ELR (cell line): ENCODE data around the gene SLC25A1.

ENCODE experiments used
- DNase-seq: peaks from one replicate; pipeline ENCODE4 v3.0.0-alpha.2; 2015; ENCODE audit warnings: low read depth

The SLC25A1 gene

DNA sequence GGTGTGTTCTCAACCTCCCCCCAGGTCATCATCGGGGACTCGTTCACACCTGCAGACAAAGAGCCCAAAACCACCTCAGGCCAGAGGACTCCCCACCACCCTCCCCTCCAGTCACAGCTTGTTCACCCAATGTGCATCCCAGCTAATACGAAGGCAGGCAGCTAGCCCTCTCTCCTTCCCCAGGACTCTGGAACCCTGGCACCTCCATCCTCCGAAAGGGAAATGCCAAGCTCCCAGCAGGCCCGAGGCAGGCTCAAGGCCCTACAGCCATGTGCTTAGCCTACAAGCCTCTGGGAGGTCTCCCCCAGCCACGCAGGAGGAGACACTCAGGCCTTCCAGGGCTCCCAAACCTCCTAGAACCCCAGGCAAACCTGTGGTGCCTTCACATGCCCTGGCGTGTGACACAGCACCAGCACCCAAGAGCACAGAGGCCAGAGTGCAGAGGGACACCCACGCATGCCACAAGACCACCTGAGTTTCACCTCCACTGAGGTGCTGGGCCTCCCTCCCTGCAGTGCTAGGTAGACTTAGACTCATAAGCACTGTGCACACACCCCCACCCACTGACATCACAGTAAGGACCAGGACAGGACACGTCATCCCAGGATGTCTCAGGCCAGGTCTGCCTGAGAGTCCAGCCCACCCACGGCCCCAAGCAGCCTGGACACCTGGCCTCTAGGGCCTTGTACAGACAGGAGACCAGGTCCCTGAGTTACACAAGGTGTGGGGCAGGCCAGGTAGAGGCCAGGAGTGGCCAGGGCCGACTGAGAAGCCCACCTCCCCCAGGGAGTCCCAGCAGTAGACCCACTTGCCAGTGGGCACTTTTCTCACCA lies 40.9 kb downstream of the SLC25A1 start:
- DNase-seq, result no peak

DNA sequence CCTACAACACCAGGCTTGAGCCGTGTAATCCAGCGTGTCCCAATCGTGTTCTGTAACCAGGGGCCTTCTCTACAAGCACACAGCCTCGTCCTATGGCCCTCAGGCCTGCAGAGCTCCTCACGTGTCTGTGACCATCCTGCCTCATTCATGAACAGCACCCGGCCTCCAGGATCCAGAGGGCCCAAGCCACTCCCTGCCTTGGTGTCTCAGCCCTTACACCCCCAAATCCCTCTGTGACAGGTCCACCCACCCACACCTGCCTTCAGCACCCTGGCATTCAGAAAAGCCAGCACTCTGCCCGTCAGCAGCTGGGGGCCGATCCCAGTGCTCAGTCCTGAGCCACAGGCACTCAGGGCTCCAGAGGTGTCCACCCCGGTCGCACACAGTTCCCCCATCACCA lies 41.6 kb downstream of the SLC25A1 start:
- no peak for DNase-seq

DNA sequence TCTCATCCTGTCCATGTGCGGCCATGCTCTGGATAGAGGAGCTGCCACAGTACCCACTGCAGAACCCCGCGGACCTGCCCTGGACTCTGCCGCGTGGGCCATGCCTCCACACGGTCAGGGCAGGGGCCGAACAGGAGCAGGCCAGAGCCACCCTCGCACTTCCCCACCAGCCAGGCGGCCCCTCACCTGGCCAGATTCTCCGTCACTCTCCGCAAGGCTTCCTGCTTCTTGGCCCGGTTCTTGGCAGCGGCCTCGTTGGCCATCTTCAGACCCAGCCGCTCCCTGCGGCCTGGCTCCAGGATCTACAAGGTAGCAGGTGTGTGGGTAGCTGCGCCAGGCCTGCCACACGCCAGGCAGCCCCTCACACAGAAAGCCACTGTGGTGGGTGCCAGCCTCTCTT lies 43.7 kb downstream of the SLC25A1 start:
- no peak for DNase-seq

DNA sequence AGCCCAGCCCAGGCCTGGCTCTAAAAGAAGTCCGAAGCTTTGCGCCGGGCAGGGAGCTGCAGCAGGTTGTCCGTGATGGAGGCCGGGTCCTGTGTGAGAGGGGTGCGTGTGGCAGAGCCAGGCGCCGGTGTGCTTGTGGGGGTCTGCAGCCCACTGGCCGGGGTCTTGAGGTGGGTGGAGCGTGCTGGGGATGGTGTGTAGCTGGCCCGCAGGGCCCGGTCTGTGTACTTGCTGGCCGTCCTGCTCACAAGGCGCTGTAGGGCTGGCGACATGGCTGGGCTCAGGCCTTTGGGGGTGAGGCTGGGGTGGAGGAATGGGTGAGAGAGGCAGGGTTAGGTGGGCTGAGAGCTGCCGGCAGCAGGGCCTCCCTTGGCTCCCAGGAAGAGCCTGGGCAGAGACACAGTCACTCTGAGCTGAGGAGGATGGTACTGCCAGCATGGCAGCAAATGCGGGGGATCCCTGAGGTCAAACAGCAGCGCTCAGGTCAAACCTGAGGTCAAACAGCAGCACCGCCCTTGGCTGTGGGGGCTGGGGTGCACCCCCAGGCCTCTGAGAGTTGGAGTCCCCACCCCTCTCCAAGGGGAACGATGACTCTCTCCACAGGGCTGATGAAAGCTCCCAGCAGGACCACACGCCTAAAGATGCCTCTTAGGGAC lies 44.2 kb downstream of the SLC25A1 start:
- DNase-seq, result no peak

DNA sequence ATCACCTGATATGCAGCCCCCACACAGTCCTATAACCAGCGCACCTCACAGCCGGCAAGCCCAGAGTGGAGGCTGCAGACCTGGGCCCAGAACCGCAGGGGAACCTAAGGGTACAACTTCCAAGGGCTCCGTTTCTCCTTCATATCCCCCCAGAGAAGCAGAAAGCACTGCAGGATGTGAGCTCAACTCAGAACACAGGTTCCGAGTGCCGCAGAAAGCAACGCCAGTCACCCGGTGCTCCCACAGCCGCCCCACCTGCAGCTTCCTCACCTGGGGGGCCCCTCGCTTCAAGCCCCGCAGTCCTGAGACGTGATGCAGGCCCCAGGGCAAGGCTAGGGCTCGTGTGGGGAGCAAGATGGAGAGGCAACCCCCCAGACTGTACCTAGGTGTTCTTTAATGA lies 45.0 kb downstream of the SLC25A1 start:
- DNase-seq, result no peak

DNA sequence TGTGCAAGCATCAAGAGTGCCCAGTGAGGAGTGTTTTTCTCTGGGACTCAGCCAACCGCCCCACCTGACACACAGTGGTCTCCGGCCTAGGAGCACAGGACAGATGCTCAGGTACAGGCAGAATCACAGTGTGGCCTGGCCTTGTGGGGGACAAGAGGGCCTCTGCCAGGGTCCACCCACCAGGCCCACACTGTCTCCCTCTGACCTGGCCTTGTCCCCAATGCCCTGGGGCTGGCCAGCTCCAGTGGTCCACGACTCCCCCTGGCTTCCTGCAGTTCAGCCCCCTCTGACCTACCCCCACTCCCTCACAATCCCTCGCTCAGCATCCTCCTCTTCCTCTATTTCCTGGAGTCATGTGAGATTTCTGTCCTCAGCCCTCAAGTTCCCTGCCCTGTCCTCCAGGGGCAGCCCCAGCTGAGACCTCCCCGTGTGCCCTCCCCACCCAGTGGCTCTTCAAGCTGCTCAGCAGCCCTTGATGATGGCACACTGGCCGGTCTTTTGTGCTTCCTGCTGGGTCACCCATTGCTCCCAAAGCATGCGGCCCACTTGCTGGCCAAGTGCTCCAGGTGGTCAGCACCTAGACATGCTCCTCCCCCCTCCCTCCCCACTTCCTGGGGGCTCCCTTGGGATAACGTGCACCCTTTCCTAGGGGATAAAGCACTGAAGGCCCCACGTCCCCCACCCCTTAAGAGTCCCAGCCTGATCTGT lies 45.7 kb downstream of the SLC25A1 start:
- no peak for DNase-seq

DNA sequence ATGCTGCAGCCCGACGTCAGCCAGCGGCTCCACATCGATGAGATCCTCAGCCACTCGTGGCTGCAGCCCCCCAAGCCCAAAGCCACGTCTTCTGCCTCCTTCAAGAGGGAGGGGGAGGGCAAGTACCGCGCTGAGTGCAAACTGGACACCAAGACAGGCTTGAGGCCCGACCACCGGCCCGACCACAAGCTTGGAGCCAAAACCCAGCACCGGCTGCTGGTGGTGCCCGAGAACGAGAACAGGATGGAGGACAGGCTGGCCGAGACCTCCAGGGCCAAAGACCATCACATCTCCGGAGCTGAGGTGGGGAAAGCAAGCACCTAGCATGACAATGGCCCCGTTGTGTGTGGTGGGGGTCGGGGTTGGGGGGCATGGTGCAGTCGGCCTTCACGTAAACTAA lies 46.4 kb downstream of the SLC25A1 start:
- DNase-seq, result no peak

DNA sequence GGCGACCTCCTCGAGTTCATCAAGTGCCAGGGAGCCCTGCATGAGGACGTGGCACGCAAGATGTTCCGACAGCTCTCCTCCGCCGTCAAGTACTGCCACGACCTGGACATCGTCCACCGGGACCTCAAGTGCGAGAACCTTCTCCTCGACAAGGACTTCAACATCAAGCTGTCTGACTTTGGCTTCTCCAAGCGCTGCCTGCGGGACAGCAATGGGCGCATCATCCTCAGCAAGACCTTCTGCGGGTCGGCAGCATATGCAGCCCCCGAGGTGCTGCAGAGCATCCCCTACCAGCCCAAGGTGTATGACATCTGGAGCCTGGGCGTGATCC lies 46.9 kb downstream of the SLC25A1 start:
- DNase-seq, result no peak

DNA sequence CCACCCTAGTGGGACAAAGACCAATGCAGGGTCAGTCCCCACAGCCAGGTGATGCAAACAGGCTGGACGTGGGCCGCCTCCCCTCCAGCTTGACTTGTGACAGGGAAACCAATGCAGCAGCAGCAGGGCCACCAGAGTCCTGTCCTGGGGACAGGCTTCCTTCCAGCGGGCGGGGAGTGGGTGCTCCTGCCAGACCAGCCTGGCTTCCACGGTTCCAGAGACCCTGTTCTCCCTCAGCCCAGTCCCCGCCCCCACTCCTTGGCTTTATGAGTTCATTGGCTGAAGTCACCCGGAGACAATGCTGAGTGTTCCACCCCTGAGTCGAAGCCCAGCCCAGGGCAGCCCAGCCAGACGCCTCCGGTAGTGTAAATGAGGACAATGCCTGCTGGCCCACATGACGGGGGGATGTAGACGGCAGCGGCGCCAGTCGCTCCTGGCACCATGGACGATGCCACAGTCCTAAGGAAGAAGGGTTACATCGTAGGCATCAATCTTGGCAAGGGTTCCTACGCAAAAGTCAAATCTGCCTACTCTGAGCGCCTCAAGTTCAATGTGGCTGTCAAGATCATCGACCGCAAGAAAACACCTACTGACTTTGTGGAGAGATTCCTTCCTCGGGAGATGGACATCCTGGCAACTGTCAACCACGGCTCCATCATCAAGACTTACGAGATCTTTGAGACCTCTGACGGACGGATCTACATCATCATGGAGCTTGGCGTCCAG lies 47.4 kb downstream of the SLC25A1 start, which contains the start of gene TSSK2:
Gene TSSK2 (plus strand): TSS at position 350 of the 726 bp plus-strand sequence. CDS start 92 bp downstream, at position 442.
- no peak for DNase-seq

DNA sequence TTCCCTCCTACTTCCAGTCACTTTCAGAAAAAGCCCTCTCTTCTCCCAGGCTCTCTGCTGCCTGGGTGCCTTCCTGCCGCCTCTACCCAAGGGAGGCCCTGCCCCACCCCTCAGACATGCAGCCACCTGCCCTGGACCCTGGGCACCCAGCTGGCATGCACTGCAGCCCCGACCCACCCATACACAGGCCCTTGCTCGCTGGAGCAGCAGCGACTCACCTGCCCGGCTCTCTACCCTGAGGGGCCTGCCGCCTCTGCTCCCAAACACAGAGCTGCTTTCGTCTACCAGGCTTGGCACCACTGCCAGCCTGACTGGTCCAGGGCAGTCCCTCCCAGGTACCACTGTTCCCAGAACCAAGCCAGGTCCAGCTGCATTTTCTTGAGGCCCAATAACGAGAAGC lies 48.7 kb downstream of the SLC25A1 start:
- DNase-seq, result no peak

DNA sequence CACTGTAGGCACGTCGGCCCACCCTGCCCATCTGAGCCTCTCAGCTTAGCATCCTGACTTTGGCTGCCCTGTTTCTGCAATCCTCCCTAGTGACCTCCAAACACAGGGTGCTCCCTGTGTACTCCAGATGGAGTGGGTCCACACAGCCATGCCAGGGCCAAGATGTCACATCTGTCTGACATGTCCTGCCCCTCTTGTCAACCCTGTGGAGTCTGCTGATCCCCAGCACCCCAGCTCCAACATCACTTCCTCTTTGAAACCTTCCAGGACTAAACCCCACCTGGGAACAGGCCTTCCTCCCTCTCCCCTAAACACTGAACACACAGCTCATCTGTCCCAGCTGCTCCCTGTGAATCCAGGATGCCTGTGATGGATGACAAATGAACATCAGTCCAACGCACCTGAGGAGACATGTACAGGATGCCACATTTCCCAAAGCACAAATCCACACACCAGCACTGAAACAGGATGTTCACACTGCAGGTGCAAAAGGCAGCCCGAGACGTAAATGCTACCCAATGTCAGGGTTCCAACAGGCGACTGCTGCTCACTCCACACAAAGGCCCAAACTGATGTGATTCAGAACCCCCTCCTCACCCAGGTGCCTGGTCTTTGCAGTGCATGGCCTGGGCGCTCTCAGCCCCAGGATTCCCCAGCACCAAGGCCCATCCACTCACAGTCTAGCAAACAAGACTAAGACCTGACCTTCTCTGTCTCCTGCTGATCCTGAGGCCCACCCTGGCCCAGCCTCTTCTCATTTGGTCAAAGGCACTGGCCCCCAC lies 49.4 kb downstream of the SLC25A1 start:
- DNase-seq, result no peak

DNA sequence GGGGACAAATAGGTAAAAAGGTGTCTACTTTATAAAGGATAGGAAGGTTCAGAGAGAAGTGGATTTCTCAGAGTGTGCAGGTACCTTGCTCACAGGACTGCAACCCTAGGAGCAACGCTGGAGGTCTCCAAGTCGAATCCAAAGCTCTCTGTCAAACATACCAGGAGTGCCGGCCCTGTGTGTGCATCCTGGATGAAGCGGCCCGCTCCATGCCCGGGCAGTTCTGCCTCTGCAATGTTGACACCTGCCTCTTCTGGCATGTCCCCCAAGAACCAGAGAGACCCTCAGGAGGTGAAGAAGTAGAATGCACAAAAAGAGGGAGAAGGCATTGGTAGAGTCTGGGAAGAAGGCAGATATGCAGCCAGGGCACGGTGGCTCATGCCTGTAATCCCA lies 50.5 kb downstream of the SLC25A1 start:
- no peak for DNase-seq

DNA sequence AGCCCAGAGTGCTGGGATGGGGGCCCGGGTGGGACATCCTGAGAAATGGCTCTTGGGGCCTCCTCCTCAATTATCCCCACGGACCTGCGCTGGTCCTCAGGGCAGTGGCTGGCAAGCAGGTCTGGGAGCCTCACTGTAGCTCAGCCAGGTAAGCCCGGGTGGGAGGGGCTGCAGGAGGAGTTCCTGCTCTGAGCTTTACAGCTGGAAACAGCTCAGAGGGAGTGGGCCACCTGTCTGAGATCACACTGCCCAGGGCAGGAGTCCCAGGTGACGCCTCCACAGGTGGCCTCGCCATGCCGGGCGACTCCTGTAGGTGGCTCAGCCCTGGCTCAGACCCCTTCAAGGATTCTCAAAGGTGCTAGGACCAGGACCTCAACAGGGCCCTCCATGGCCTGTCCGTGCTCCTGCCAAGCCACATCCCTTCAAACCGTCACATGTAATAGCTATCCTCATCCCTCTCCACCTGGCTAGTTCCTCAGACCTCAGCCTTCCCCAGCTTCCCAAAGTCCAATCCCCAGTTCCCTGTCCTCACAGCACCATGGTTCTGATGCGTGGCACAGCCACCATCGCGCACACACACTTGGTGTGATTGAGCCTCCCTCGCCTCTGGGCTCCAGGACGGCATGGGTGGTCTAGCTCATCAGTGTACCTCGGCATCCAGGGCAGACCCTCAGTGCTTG lies 51.1 kb downstream of the SLC25A1 start:
- no peak for DNase-seq

DNA sequence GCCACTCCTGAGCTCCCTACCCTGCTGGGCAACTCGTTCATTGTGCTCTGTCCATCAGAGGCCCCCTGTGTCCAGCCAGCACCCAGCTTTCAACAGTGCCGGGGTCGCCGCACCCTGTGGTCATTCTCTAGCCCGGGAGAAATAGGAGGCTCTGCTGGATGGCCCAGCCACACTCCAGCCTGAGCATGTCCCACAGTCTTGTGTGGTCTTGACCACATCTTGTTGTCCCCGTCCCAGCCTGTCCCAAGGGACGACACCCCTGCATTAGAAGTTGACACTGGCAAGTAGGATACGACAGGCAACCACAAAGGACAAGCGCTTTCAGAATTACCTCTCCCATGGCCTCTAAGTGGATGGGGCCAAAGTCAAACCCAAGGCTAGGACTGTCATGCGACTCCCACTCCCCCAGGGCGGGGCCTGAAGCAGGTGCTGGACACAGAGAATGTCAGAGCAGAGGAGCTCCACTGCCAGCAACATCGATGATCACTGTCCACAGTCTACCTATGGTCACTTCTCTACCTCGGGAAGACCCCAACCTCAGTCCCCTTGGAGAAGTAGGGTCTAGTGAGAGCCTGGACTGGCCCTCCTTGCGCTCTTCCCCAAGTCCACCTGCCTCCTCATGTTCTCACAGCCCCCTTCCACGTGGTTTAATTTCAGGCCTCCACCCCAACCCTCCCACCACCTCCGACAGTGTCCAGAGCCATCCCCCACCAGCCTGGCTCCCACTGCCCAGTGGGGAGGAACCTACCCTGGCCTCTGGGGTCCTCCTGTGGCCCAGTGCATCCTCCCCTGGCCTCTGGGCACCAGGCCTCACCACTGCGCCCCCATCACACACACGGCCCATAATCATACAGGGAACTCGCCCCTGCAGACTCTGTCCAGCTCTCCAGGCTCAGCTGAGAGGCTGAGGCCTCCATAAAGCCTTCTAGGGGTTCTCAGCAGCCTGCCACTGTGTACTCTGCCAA lies 51.9 kb downstream of the SLC25A1 start:
- DNase-seq, result no peak
